ENCODE data around the gene ATXN7L3.
"Not testable (repeated sequence)": the region's sequence is repeated elsewhere in the genome, so short reads cannot be mapped to it uniquely, and the experiment has no call there.

The ATXN7L3 gene, protein sequence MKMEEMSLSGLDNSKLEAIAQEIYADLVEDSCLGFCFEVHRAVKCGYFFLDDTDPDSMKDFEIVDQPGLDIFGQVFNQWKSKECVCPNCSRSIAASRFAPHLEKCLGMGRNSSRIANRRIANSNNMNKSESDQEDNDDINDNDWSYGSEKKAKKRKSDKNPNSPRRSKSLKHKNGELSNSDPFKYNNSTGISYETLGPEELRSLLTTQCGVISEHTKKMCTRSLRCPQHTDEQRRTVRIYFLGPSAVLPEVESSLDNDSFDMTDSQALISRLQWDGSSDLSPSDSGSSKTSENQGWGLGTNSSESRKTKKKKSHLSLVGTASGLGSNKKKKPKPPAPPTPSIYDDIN

DNA sequence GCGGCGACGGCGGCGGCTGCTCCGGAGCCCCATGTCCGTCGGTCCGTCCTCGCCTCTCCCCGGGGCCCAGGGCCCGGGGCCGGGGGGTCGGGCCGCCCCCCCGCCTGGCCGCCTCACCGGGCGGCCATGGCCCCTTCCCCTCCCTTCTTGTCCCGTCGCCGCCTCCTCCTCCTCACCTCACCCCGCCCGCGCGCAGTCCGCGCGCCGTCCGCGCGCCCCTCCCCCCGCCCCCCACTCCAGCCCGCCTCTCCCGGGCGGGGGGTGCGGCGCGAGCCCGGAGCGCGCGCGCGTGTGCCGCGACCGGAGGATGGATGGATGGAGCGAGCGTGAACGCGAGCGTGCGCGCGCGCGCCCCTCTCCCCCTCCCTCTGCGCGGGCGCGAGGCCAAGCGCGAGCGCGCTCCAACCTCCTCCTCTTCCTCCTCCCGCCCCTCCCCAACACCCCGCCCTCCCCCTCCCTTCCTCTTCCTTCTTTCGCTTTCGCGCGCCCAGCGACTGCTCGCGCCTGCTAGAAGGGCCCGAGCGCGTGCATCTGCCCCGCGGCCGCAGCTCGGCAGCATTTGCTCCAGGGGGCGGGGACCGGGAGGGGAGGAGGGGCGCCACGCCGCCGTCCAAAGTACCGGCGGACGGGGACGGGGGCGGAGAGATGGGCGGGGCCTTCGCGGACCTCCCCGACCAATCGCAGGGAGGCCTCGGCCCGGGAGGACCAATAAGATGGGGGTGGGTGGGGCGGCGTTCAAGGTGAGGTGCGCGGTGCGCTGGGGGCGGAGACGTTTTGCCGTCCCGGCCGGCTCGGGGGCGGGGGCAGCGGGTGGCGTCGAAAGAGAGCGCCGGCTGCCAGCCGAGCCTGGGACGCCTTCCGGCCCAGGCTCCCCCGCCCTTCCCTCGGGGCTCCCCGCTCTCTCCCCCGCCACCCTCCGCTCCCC, at the start of gene ATXN7L3:
ATXN7L3 (minus strand) TSS at position 332 of the 925 bp plus-strand sequence. CDS start 1,814 bp downstream, outside the sequence.
- peak; percentile 100 for DNase-seq

DNA sequence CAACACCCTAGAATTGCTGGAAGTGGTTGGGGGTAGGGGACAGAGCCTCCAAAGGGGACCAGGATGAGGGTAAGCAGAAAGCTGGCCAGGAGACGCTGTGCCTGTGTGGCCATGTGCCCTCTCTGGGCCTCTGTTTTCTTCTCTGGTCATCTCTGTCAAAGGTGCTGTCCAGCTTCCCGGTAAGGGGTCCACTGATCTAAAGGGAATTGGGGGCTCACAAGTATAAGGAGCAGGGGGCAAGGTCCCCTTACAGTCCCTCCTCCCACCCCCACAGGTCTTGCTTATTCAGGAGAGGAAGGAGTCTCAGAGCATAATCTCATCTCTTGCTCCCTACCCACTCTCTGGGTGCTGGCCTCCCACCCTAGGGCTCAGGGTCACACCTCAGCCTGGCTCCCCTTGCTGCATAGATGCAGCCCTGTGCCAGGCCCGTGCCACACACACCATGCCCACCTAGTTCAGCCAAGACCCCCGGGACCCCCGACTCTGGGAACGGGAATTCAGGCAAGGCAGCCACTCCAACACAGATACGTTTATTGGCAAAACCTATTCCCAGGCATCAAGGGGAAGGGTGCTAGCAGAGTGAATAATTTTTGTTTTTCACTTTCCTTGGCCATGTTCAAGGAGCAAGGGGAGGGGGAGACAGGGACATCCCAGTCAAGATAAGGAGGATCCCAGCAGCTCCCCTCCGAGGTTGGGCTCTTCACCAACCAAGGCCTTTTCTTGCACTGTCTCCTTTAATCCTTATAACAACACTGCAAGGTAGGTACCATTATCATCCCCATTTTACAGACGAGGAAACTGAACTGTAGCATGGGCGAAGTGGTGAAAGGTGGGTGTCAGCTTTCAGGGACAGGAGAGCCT, 48.4 kb upstream of the ATXN7L3 start:
- no peak for DNase-seq

GRCh38 chr17:44247440-44247841, 47.8 kb upstream of the ATXN7L3 start:
- no peak for DNase-seq

DNA sequence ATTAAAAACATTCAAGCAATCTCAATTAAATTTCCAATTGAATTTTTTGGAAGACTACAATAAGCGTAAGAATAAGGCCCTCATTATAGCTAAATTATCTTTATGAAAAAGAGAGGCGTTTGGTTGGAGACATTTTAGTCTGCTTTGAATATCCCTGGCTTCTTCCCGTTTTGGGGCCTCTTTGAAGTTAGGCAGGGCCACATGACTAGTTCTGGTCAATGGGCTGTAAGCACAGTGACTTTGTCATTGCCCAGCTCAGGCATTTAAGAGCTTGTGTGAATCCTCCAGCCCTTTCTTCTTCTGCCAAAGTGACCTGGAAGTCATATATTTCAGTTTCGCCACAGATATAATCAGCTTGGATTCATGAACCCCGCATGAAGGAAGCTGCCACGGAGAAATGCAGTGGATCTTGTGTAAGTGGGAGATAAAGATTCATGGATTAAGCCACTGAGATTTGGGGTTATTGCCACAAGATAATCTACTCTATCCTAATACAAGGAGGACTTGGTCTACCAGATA, 41.5 kb upstream of the ATXN7L3 start:
- DNase-seq = no peak

GRCh38 chr17:44237886-44238285, 38.2 kb upstream of the ATXN7L3 start:
- DNase-seq = not testable (repeated sequence)

GRCh38 chr17:44236444-44236991, 36.8 kb upstream of the ATXN7L3 start:
- no peak for DNase-seq

DNA sequence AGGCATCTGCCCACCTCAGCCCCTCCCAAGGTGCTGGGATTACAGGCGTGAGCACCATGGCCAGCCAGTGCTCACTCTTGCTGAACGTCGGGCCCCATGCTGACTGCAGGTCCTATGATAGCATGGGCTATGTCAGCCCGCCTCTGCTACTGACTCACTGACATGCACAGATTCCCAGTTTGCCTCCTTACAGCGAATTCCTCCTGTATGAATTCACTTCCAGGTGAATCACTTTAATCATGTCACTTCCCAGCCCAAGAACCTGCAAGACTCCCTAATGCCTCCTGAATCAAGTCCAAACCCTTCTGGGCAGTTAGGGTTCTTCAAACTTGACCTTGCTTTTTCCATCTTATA, 35.9 kb upstream of the ATXN7L3 start:
- no peak for DNase-seq

DNA sequence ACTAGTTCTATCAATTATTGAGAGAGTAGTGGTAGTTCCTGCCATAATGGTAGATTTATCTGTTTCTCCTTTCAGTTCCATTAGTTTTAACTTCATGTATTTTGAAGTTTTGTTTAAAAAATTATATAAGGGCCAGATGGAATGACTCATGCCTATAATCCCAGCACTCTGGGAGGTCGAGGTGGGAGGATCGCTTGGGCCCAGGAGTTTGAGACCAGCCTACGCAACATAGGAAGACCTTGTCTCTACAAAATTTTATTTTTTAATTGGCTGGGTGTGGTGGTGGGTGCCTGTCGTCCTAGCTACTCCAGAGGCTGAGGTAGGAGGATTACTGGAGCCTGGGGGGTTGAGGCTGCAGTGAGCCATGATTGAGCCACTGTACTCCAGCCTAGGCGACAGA, 33.9 kb upstream of the ATXN7L3 start:
- DNase-seq = no peak

DNA sequence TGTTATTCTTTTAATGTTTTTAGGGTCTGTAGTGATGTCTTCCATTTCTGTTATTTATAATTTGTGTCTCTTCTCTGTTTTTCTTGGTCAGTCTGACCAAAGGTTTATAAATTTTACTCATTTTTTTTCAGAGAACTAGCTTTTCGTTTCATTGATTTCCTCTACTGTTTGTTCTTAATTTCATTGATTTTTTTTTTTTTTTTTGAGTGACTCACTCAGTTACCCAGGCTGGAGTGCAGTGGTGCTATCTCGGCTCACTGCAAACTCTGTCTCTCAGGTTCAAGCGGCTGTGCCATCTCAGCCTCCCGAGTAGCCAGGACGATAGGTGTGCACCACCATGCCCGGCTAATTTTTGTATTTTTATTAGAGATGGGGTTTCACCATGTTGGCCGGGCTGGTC, 32.4 kb upstream of the ATXN7L3 start:
- no peak for DNase-seq

DNA sequence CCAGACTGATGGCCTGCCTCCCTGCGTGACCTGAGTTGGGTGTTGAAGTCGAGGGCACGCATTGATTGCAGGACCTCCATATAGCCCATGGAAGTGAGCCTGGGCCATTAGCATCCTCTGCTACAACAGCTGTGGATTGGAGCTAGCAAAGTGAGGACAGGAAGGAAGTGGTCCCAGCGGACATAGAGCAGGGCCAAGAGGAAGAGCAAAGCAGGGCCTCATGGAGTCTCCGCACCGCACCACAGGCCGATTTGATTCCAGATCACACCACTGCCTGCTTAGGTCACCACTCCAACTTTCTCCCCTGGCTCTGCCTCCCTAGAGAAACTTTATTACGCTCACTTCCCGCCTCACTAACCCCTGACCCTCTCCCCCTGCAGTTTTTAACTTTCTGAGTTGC, 30.5 kb upstream of the ATXN7L3 start:
- DNase-seq = no peak

GRCh38 chr17:44229090-44229489, 29.4 kb upstream of the ATXN7L3 start:
- no peak for DNase-seq

DNA sequence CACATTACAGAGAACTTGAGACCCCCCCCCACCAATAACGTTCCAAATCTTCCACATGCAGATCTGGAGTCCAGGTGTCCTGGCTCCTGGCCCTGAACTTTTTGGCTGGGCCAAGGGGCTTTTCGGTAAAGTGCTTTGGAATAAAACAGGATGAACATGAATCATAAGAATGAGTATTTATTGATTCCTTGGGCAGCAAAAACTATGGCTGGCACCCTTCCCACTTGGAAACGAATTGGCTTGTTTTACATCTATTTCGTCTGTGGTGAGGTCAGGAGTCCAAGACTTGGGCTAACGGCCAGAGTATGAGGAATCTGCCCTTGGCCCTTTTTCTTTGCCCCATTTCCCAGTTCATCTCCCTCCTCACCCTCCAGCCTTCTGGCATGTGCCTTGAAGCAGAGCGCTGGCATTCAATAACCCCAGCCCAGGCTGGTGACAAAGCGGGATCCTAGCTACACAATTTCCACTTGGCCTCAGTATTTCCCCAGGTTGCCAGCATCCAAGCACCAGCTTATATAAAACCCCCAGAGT, 23.9 kb upstream of the ATXN7L3 start:
- DNase-seq = no peak

DNA sequence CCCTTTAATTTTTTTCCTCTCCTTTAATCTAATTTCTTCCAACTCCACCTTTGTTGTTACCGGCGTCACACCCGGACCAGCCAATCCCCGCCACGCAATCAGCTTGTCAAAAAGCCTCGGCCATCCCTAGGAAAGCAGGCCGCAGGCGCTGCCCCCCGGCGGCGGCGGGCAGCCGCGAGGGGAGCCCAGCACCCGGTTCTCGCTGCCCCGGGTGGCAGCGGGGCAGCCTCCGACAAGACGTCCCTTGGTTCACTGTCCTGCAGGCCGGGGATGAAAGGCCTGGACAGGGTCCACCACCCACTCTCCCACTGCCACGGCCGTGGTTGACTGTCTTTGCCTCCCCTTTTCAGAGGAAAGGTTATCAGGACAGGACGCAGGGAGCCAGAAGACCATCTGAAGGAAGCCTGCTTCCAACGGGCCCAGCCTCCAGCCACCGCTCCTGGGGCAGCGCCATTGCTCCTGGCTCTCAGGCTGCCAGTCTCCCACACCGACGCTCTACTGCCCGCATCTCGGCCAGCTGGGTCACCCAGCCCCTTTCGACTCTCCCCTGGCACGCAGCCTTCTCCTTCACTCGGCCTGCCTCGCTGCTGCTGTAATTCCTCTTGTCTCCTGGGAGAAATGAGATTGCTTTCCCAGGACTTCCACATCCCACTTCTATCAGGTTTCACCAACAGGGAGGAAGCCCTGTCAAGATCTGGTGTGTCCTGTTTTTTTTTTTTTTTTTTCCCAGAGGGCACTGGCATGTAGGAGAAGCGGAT, 22.6 kb upstream of the ATXN7L3 start:
- peak; percentile 58 to 60 for DNase-seq

DNA sequence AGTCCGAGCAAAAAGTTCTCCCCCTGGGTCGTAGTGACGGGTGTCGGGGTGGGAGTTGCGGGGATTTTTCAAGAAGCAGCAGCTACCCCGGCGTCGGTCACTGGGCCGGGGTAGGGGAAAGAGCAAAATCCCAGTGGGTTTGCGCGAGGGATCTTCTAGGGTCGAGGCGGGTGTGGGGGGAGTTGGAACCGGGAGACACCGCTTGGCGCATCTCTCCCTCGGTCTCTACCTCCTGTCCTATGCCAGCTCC, 22.1 kb upstream of the ATXN7L3 start:
- no peak for DNase-seq

DNA sequence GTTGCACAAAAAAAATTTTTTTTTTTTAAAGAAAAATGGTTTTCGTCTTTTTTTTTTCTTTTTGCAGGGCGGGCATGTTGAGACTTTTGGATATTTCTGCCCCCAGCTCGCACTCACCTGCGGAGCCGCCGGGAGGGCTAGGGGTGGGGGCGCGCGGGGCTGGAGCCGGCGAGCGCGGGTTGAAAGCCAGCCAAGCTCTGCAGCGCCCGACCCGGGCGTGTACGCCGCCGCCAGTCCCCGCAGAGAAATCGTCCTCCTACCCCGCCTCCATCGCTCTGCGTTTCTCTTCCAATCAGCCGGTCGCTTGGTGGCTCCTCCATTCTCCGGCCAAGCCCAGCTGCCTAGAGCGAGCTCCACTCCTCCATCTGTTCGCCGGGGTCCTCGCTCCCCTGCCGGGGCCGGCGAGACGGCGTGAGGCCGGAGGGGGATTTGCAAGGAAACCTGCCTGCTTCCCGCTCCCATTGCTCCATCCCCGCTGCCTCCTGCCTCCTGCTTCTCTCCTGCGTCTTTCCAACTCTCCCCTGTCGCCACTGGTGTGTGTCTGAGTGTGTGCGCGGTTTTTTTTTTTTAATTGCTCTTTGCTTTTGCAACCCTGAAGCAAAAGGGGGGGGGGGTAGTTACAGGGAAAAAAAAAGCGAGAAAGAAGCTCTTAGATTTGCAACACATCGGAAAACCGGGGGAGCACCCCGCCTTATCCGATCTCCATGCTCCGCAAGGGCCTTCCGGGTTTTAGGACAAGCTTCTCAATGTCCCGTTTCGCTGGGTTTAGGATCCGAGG, 21.6 kb upstream of the ATXN7L3 start:
- DNase-seq = peak; percentile 60 to 65

GRCh38 chr17:44220213-44221083, 20.8 kb upstream of the ATXN7L3 start:
- peak; percentile 53 to 60 for DNase-seq

GRCh38 chr17:44219616-44220212, 20.0 kb upstream of the ATXN7L3 start, which contains the start of gene UBTF:
Gene UBTF (minus strand): TSS chr17:44219675. CDS start chr17:44218229, 1,446 bp downstream.
- peak; percentile 83 to 84 for DNase-seq

DNA sequence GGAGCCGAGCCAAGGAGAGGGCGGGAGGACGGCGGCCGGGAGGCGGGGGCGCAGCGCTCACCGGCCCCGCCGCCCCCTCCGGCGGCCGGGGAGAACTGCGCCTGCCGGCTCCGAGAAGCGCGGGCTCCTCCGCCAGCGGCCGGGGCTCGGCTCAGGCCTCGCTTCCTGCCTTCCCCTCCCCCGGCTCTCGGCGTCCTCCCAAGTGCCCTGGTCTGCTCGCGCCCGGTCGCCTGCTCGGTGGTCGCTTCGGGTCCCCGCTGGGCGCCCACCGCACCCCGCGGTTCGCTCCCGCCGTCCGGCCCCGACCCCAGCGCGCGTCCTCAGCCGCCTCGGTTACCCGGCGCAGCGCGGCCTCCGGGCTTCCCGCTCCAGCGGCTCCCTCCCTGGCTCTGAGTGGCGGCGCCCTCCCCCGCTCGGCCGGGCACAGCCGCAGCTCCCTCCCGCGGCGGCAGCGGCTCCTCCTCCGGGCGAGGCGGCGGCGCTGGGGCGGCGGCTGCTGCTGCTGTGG, 19.5 kb upstream of the ATXN7L3 start:
- peak; percentile 71 to 73 for DNase-seq

All from CD4-positive, alpha-beta T cell treated with Interleukin-1 beta for 1 hour (primary cell).